ENCODE data around the gene HTRA1.

Gene HTRA1

DNA sequence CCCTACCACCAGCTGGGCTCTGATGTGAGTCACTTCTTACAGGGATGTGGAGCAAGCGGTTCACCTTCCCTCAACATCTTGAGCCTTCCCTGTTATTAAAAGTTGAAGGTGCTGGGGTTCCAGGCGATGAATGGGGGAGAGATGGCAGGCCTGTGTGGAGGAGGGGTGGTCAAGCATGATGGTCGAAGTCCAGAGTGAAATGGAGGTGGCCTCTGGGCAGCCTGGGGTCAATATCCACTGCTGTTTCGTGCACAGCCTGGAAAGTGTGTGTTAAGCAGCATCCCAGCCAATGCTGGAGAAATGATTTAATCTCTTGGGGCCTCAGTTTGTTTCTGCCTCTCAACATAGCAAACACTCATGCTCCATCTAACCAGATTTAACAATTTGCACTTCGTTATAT lies 65.5 kb downstream of the HTRA1 start:
- H3K79me2 ChIP-seq (ENCODE audit: control insufficient read depth, insufficient read depth, low read length): no peaks in the 10 kb centered on the region
- no peaks in the 10 kb centered on the region for H3K4me1 ChIP-seq (ENCODE audit: control insufficient read depth, low read depth, low read length)
- H3K27me3 ChIP-seq (ENCODE audit: insufficient read depth, low read length, poor library complexity): no peaks in the 10 kb centered on the region
- no peak overlapping the region for H4K5ac ChIP-seq (ENCODE audit: low read length)
- no peak overlapping the region for H3K56ac ChIP-seq (ENCODE audit: low read length)
- H3K23ac ChIP-seq (ENCODE audit: low read length): no peak overlapping the region
- no peaks in the 10 kb centered on the region for H3K79me1 ChIP-seq (ENCODE audit: low read length)
- no peak overlapping the region for H3K9ac ChIP-seq (ENCODE audit: low read length)
- no peak overlapping the region for H3K18ac ChIP-seq (ENCODE audit: low read length)
- H2AK5ac ChIP-seq (ENCODE audit: low read length): no peak overlapping the region
- H3K27ac ChIP-seq (ENCODE audit: low read depth, low read length): no peak overlapping the region
- H2BK5ac ChIP-seq (ENCODE audit: low read length): no peak overlapping the region
- no CpG with 5 or more reads among the region's 5 CpGs for WGBS (ENCODE audit: extremely low coverage, insufficient coverage, low lambda C conversion rate)
- H3K36me3 ChIP-seq (ENCODE audit: control insufficient read depth, insufficient read depth, low read length): no peaks in the 10 kb centered on the region
- H2BK120ac ChIP-seq (ENCODE audit: low read depth, low read length): no peak overlapping the region
- no peak for DNase-seq
- no peak overlapping the region for H3K4me3 ChIP-seq (ENCODE audit: low read length)
- no peak overlapping the region for H3K4me2 ChIP-seq (ENCODE audit: low read length)
- H4K8ac ChIP-seq (ENCODE audit: low read depth, low read length): no peak overlapping the region
- H2BK15ac ChIP-seq (replicated peaks; ENCODE audit: low read depth): no peak overlapping the region
- H3K4ac ChIP-seq (ENCODE audit: low read depth, low read length): no peak overlapping the region

GRCh38 chr10:122530177-122530576 lies 68.8 kb downstream of the HTRA1 start:
- Histone ChIP-seq H3K36me3 (ENCODE audit: control insufficient read depth, insufficient read depth, low read length) (no peaks in the 10 kb centered on the region), H3K23ac (ENCODE audit: low read length) (no peak overlapping the region), H2BK15ac (replicated peaks; ENCODE audit: low read depth) (no peak overlapping the region), H3K4me3 (ENCODE audit: low read length) (no peak overlapping the region), H3K79me1 (ENCODE audit: low read length) (no peaks in the 10 kb centered on the region), H2AK5ac (ENCODE audit: low read length) (no peak overlapping the region), H3K4ac (ENCODE audit: low read depth, low read length) (no peak overlapping the region), H3K56ac (ENCODE audit: low read length) (no peak overlapping the region), H3K27me3 (ENCODE audit: insufficient read depth, low read length, poor library complexity) (no peaks in the 10 kb centered on the region), H3K4me2 (ENCODE audit: low read length) (no peak overlapping the region), H3K18ac (ENCODE audit: low read length) (no peak overlapping the region), H2BK5ac (ENCODE audit: low read length) (no peak overlapping the region), H4K8ac (ENCODE audit: low read depth, low read length) (no peak overlapping the region), H3K4me1 (ENCODE audit: control insufficient read depth, low read depth, low read length) (no peaks in the 10 kb centered on the region), H4K5ac (ENCODE audit: low read length) (no peak overlapping the region), H3K9ac (ENCODE audit: low read length) (no peak overlapping the region), H3K79me2 (ENCODE audit: control insufficient read depth, insufficient read depth, low read length) (no peaks in the 10 kb centered on the region), H3K27ac (ENCODE audit: low read depth, low read length) (no peak overlapping the region), H2BK120ac (ENCODE audit: low read depth, low read length) (no peak overlapping the region)
- no CpG with 5 or more reads among the region's 11 CpGs for WGBS (ENCODE audit: extremely low coverage, insufficient coverage, low lambda C conversion rate)
- no peak for DNase-seq

GRCh38 chr10:122531261-122531660 lies 69.9 kb downstream of the HTRA1 start:
- Histone ChIP-seq H2BK15ac (replicated peaks; ENCODE audit: low read depth) (no peak overlapping the region), H3K4ac (ENCODE audit: low read depth, low read length) (no peak overlapping the region), H2BK5ac (ENCODE audit: low read length) (no peak overlapping the region), H3K36me3 (ENCODE audit: control insufficient read depth, insufficient read depth, low read length) (no peaks in the 10 kb centered on the region), H3K56ac (ENCODE audit: low read length) (no peak overlapping the region), H3K27me3 (ENCODE audit: insufficient read depth, low read length, poor library complexity) (no peaks in the 10 kb centered on the region), H3K4me3 (ENCODE audit: low read length) (no peak overlapping the region), H3K79me2 (ENCODE audit: control insufficient read depth, insufficient read depth, low read length) (no peaks in the 10 kb centered on the region), H3K4me1 (ENCODE audit: control insufficient read depth, low read depth, low read length) (no peaks in the 10 kb centered on the region), H4K8ac (ENCODE audit: low read depth, low read length) (no peak overlapping the region), H2AK5ac (ENCODE audit: low read length) (no peak overlapping the region), H3K23ac (ENCODE audit: low read length) (no peak overlapping the region), H3K4me2 (ENCODE audit: low read length) (no peak overlapping the region), H2BK120ac (ENCODE audit: low read depth, low read length) (no peak overlapping the region), H3K27ac (ENCODE audit: low read depth, low read length) (no peak overlapping the region), H4K5ac (ENCODE audit: low read length) (no peak overlapping the region), H3K9ac (ENCODE audit: low read length) (no peak overlapping the region), H3K18ac (ENCODE audit: low read length) (no peak overlapping the region), H3K79me1 (ENCODE audit: low read length) (no peaks in the 10 kb centered on the region)
- WGBS (ENCODE audit: extremely low coverage, insufficient coverage, low lambda C conversion rate): no CpG with 5 or more reads among the region's 5 CpGs
- no peak for DNase-seq

DNA sequence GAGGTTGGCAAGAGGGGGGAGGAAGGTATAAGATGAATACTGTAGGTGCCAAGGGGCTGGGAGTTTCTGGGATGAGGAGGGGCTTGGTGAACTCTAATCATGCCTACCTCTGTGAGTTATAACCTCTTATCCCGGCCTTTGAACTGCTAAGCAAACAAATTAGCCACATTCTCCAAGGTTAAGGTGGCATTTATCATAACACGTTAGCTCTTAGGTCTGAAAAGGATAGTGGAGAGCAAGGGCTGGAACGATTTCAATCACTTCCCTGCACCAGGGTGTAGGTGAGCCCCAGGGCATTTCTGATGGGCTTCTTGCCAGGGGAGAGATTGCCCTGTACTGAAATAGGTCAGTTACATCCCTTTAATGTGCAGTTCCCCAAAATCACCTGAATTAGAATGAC lies 70.6 kb downstream of the HTRA1 start:
- Histone ChIP-seq H3K79me1 (ENCODE audit: low read length) (no peaks in the 10 kb centered on the region), H2BK15ac (replicated peaks; ENCODE audit: low read depth) (no peak overlapping the region), H3K27me3 (ENCODE audit: insufficient read depth, low read length, poor library complexity) (no peaks in the 10 kb centered on the region), H3K56ac (ENCODE audit: low read length) (no peak overlapping the region), H2BK5ac (ENCODE audit: low read length) (no peak overlapping the region), H3K4ac (ENCODE audit: low read depth, low read length) (no peak overlapping the region), H3K27ac (ENCODE audit: low read depth, low read length) (no peak overlapping the region), H3K4me1 (ENCODE audit: control insufficient read depth, low read depth, low read length) (no peaks in the 10 kb centered on the region), H2BK120ac (ENCODE audit: low read depth, low read length) (no peak overlapping the region), H3K18ac (ENCODE audit: low read length) (no peak overlapping the region), H3K36me3 (ENCODE audit: control insufficient read depth, insufficient read depth, low read length) (no peaks in the 10 kb centered on the region), H2AK5ac (ENCODE audit: low read length) (no peak overlapping the region), H4K5ac (ENCODE audit: low read length) (no peak overlapping the region), H3K23ac (ENCODE audit: low read length) (no peak overlapping the region), H3K9ac (ENCODE audit: low read length) (no peak overlapping the region), H3K4me2 (ENCODE audit: low read length) (no peak overlapping the region), H4K8ac (ENCODE audit: low read depth, low read length) (no peak overlapping the region), H3K79me2 (ENCODE audit: control insufficient read depth, insufficient read depth, low read length) (no peaks in the 10 kb centered on the region), H3K4me3 (ENCODE audit: low read length) (no peak overlapping the region)
- no peak for DNase-seq
- no CpG with 5 or more reads among the region's 3 CpGs for WGBS (ENCODE audit: extremely low coverage, insufficient coverage, low lambda C conversion rate)

DNA sequence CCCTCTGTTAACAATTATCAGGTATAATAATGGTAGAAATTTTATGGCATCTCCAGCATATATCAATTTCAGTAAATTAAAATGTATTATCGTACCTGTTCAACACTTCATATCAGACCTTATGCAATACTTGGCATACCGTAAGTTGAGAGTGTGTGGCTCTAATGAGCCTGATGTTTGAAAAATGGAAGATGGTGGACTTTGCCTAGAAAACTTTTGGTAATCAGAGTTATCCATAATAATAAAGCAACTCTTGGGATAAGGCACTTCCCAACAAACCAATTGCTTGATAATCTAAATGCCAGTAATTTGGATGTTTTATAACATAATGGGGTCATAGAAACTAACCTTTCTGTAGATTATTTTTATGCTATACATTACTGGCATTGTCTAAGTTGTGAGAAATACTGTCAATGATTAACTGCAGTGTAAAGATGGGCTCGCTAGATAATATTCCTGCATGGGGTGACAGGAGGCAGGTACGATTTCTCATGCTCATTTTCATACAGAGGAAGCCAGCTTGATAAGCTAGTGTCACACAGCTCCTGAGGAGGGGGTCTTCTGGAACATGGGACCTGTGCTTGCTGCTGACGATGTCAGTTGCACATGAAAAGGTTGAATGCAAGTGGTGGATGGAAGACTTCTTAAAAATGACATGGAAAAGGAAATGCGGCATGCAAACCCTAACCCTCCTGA lies 71.4 kb downstream of the HTRA1 start:
- Histone ChIP-seq H3K4me1 (ENCODE audit: control insufficient read depth, low read depth, low read length) (no peaks in the 10 kb centered on the region), H3K79me1 (ENCODE audit: low read length) (no peaks in the 10 kb centered on the region), H3K4me3 (ENCODE audit: low read length) (no peak overlapping the region), H3K9ac (ENCODE audit: low read length) (no peak overlapping the region), H2BK5ac (ENCODE audit: low read length) (no peak overlapping the region), H3K79me2 (ENCODE audit: control insufficient read depth, insufficient read depth, low read length) (no peaks in the 10 kb centered on the region), H3K56ac (ENCODE audit: low read length) (no peak overlapping the region), H2BK120ac (ENCODE audit: low read depth, low read length) (no peak overlapping the region), H4K5ac (ENCODE audit: low read length) (no peak overlapping the region), H3K27me3 (ENCODE audit: insufficient read depth, low read length, poor library complexity) (no peaks in the 10 kb centered on the region), H3K18ac (ENCODE audit: low read length) (no peak overlapping the region), H3K23ac (ENCODE audit: low read length) (no peak overlapping the region), H3K27ac (ENCODE audit: low read depth, low read length) (no peak overlapping the region), H3K36me3 (ENCODE audit: control insufficient read depth, insufficient read depth, low read length) (no peaks in the 10 kb centered on the region), H2BK15ac (replicated peaks; ENCODE audit: low read depth) (no peak overlapping the region), H3K4ac (ENCODE audit: low read depth, low read length) (no peak overlapping the region), H3K4me2 (ENCODE audit: low read length) (no peak overlapping the region), H4K8ac (ENCODE audit: low read depth, low read length) (no peak overlapping the region), H2AK5ac (ENCODE audit: low read length) (no peak overlapping the region)
- WGBS (ENCODE audit: extremely low coverage, insufficient coverage, low lambda C conversion rate): no CpG with 5 or more reads among the region's 6 CpGs
- DNase-seq: no peak

GRCh38 chr10:122537545-122537944 lies 76.2 kb downstream of the HTRA1 start:
- no CpG with 5 or more reads among the region's 2 CpGs for WGBS (ENCODE audit: extremely low coverage, insufficient coverage, low lambda C conversion rate)

More at GRCh38 chr10:122537545-122537944, 76.2 kb downstream of the HTRA1 start:
- H2BK120ac ChIP-seq (ENCODE audit: low read depth, low read length): no peak overlapping the region
- H3K79me1 ChIP-seq (ENCODE audit: low read length): no peaks in the 10 kb centered on the region
- H3K4me1 ChIP-seq (ENCODE audit: control insufficient read depth, low read depth, low read length): no peaks in the 10 kb centered on the region
- no peaks in the 10 kb centered on the region for H3K79me2 ChIP-seq (ENCODE audit: control insufficient read depth, insufficient read depth, low read length)
- H3K27me3 ChIP-seq (ENCODE audit: insufficient read depth, low read length, poor library complexity): no peaks in the 10 kb centered on the region
- no peak overlapping the region for H4K8ac ChIP-seq (ENCODE audit: low read depth, low read length)
- H2AK5ac ChIP-seq (ENCODE audit: low read length): no peak overlapping the region
- H3K4me3 ChIP-seq (ENCODE audit: low read length): no peak overlapping the region
- no peak overlapping the region for H3K56ac ChIP-seq (ENCODE audit: low read length)
- no peaks in the 10 kb centered on the region for H3K36me3 ChIP-seq (ENCODE audit: control insufficient read depth, insufficient read depth, low read length)
- H4K5ac ChIP-seq (ENCODE audit: low read length): no peak overlapping the region
- H3K27ac ChIP-seq (ENCODE audit: low read depth, low read length): no peak overlapping the region
- no peak overlapping the region for H3K4me2 ChIP-seq (ENCODE audit: low read length)
- no peak overlapping the region for H3K18ac ChIP-seq (ENCODE audit: low read length)
- no peak overlapping the region for H3K4ac ChIP-seq (ENCODE audit: low read depth, low read length)
- no peak overlapping the region for H3K23ac ChIP-seq (ENCODE audit: low read length)
- no peak overlapping the region for H2BK5ac ChIP-seq (ENCODE audit: low read length)
- no peak overlapping the region for H2BK15ac ChIP-seq (replicated peaks; ENCODE audit: low read depth)
- H3K9ac ChIP-seq (ENCODE audit: low read length): no peak overlapping the region
- no peak for DNase-seq

All from mesendoderm (in vitro differentiated cells).